Neural cell (in vitro differentiated cells): ENCODE measurements around the gene CTNNA2.

Source experiments
- CTCF ChIP-seq: fragments of 450-650 bp; IDR thresholded peaks from 2 replicates; pipeline ENCODE4 v1.5.1; 2014; ENCODE audit warnings: antibody characterized with exemption, mild to moderate bottlenecking, moderate library complexity; ENCODE audit not compliant: poor library complexity, severe bottlenecking
- EP300 ChIP-seq: fragments of 450-650 bp; conservative IDR thresholded peaks from 2 replicates; pipeline ENCODE4 v1.6.1; 2014; ENCODE audit warnings: antibody characterized with exemption, mild to moderate bottlenecking, moderate library complexity; ENCODE audit not compliant: poor library complexity, severe bottlenecking
- EZH2 ChIP-seq: fragments of 200-600, 300-800 bp; shearing (Covaris generic), sonication (generic); IDR thresholded peaks from 2 replicates; pipeline ENCODE4 v1.6.1; 2014; ENCODE audit warnings: antibody characterized with exemption, low read length, borderline replicate concordance, mild to moderate bottlenecking; ENCODE audit not compliant: insufficient read depth, poor library complexity, severe bottlenecking
- POLR2AphosphoS5 ChIP-seq: IDR thresholded peaks from 2 replicates; pipeline ENCODE4 v1.6.1; 2012
- RAD21 ChIP-seq: fragments of 450-650 bp; conservative IDR thresholded peaks from 2 replicates; pipeline ENCODE4 v1.6.1; 2014; ENCODE audit warnings: antibody characterized with exemption, mild to moderate bottlenecking, moderate library complexity
- TAF1 ChIP-seq: IDR thresholded peaks from 2 replicates; pipeline ENCODE4 v1.6.1; 2012; ENCODE audit warnings: low read depth

GRCh38 chr2:79980116-79980515 is 467.3 kb downstream of the CTNNA2 start:
- TF ChIP-seq EP300, result no peak
- no peak for TF ChIP-seq CTCF
- no peak for TF ChIP-seq POLR2AphosphoS5
- TF ChIP-seq RAD21, result no peak
- TF ChIP-seq EZH2, result no peak
- TF ChIP-seq TAF1, result no peak
